H1 (cell line): ENCODE measurements around the gene SKAP1. TPM values are rescaled to one million over a fixed set of nuclear protein-coding genes. Genes with fewer than 3 reads are reported as not detected.
"Not testable (repeated sequence)": the region's sequence is repeated elsewhere in the genome, so short reads cannot be mapped to it uniquely, and the experiment has no call there.

Experiments used
- CTCF ChIA-PET: fragments of 300-600 bp; sonication (Branson Sonifier 250); formaldehyde crosslinking; loops from one replicate; lab custom pipeline; 2021; ENCODE audit not compliant: partially characterized antibody; lab: Charles Lee
- POLR2A ChIA-PET: fragments of 300-600 bp; sonication (Branson Sonifier 250); formaldehyde crosslinking; loops from one replicate; lab custom pipeline; 2021; ENCODE audit warnings: inconsistent platforms; ENCODE audit not compliant: partially characterized antibody; lab: Charles Lee
- DNase-seq, 2 experiments: peaks; one replicate each; pipeline versions ENCODE4 v3.0.0 to v3.0.0-alpha.2; 2010 to 2022; ENCODE audit warnings: low spot score in 2 of 2, low read depth in 1 of 2, mixed read lengths in 1 of 2
- FAIRE-seq: peaks from 2 replicates; lab custom pipeline; 2011; peaks lifted over from hg19 to GRCh38; lab: Jason Lieb, UNC
- H2AFZ ChIP-seq: 2 replicates; pipeline ENCODE4 v1.8.1; 2012; ENCODE audit warnings: low read length, inconsistent platforms
- H2AK5ac ChIP-seq: 2 replicates; pipeline ENCODE4 v1.6.1; 2013; ENCODE audit warnings: low read depth, low read length
- H2BK120ac ChIP-seq: replicated peaks from 2 replicates; pipeline ENCODE3; 2013; ENCODE audit warnings: low read depth, low read length, inconsistent platforms
- H2BK12ac ChIP-seq: 2 replicates; pipeline ENCODE4 v1.6.1; 2013; ENCODE audit warnings: low read depth, low read length
- H2BK15ac ChIP-seq: 2 replicates; pipeline ENCODE4 v1.6.1; 2013; ENCODE audit warnings: low read length
- H2BK20ac ChIP-seq: 2 replicates; pipeline ENCODE4 v1.6.1; 2013; ENCODE audit warnings: low read length
- H2BK5ac ChIP-seq: 2 replicates; pipeline ENCODE4 v1.6.1; 2013; ENCODE audit warnings: low read depth, low read length
- H3K14ac ChIP-seq: 2 replicates; pipeline ENCODE4 v1.6.1; 2013; ENCODE audit warnings: inconsistent platforms; ENCODE audit not compliant: insufficient read length
- H3K18ac ChIP-seq: 2 replicates; pipeline ENCODE4 v1.6.1; 2013; ENCODE audit warnings: low read length; ENCODE audit errors: extremely low read depth
- H3K23ac ChIP-seq: 2 replicates; pipeline ENCODE4 v1.6.1; 2013; ENCODE audit warnings: inconsistent platforms; ENCODE audit not compliant: insufficient read length
- H3K23me2 ChIP-seq: 2 replicates; pipeline ENCODE4 v1.6.1; 2013; ENCODE audit warnings: low read depth, low read length
- H3K27ac ChIP-seq: 2 replicates; pipeline ENCODE4 v1.6.1; 2011; ENCODE audit warnings: low read depth, low read length, inconsistent platforms
- H3K27me3 ChIP-seq, 4 experiments: replicated peaks in 1 of 4; 1 replicate in 1 of 4; 2 replicates in 3 of 4; pipeline versions ENCODE4 v1.6.1 to v1.8.1; 2011 to 2013; ENCODE audit warnings: low read length in 3 of 4, mild to moderate bottlenecking in 3 of 4, inconsistent platforms in 2 of 4, mixed read lengths in 2 of 4, moderate library complexity in 1 of 4; ENCODE audit not compliant: control insufficient read depth in 3 of 4, insufficient read depth in 3 of 4; ENCODE audit errors: extremely low read depth in 1 of 4
- H3K36me3 ChIP-seq, 4 experiments: 2 replicates each; pipeline versions ENCODE4 v1.6.1 to v1.8.1; 2011 to 2013; ENCODE audit warnings: mild to moderate bottlenecking in 4 of 4, low read length in 3 of 4, moderate library complexity in 2 of 4, control low read depth in 1 of 4, inconsistent platforms in 1 of 4; ENCODE audit not compliant: insufficient read depth in 4 of 4, control insufficient read depth in 2 of 4
- H3K4ac ChIP-seq: replicated peaks from 2 replicates; pipeline ENCODE3; 2013; ENCODE audit warnings: low read length, low read depth, mixed read lengths, inconsistent platforms; ENCODE audit not compliant: insufficient read length
- H3K4me1 ChIP-seq, 4 experiments: replicated peaks in 1 of 4; 1 replicate in 1 of 4; 2 replicates in 3 of 4; pipeline versions ENCODE4 v1.6.1 to v1.8.1; 2011 to 2013; ENCODE audit warnings: low read length in 3 of 4, inconsistent platforms in 2 of 4, mixed read lengths in 1 of 4; ENCODE audit not compliant: insufficient read depth in 4 of 4, control insufficient read depth in 3 of 4
- H3K4me2 ChIP-seq, 2 experiments: 2 replicates each; pipeline versions ENCODE4 v1.6.1 to v1.8.1; 2011 to 2013; ENCODE audit warnings: low read depth in 2 of 2, low read length in 2 of 2, control low read depth in 1 of 2, inconsistent platforms in 1 of 2, mild to moderate bottlenecking in 1 of 2; ENCODE audit not compliant: insufficient read depth in 1 of 2
- H3K4me3 ChIP-seq, 4 experiments: fragments of 200-600, 300-600 bp in 1 of 4; sonication (generic), shearing (Covaris generic), sonication (Bioruptor Twin) in 1 of 4; 2 replicates each; pipeline versions ENCODE4 v1.5.1 to v1.8.1; 2011 to 2016; ENCODE audit warnings: low read length in 4 of 4, low read depth in 3 of 4, control low read depth in 2 of 4, inconsistent platforms in 2 of 4, mild to moderate bottlenecking in 2 of 4, mixed read lengths in 1 of 4, moderate library complexity in 1 of 4; ENCODE audit not compliant: insufficient read depth in 2 of 4; ENCODE audit errors: extremely low read depth in 1 of 4
- H3K56ac ChIP-seq: replicated peaks from 2 replicates; pipeline ENCODE3; 2013; ENCODE audit warnings: low read depth, mild to moderate bottlenecking, mixed read lengths, low read length, inconsistent platforms; ENCODE audit not compliant: insufficient read length
- H3K79me1 ChIP-seq: 2 replicates; pipeline ENCODE4 v1.6.1; 2013; ENCODE audit warnings: low read depth, low read length, control low read depth
- H3K79me2 ChIP-seq, 2 experiments: 2 replicates each; pipeline versions ENCODE4 v1.6.1 to v1.8.1; 2012 to 2013; ENCODE audit warnings: low read length in 2 of 2, mild to moderate bottlenecking in 2 of 2, inconsistent platforms in 1 of 2; ENCODE audit not compliant: insufficient read depth in 2 of 2, control insufficient read depth in 1 of 2
- H3K9ac ChIP-seq, 4 experiments: replicated peaks in 1 of 4; 1 replicate in 1 of 4; 2 replicates in 3 of 4; pipeline versions ENCODE4 v1.6.1 to v1.8.1; 2011 to 2013; ENCODE audit warnings: low read depth in 3 of 4, low read length in 3 of 4, control low read depth in 2 of 4, mild to moderate bottlenecking in 2 of 4, moderate library complexity in 2 of 4, inconsistent platforms in 1 of 4; ENCODE audit errors: extremely low read depth in 1 of 4
- H3K9me3 ChIP-seq, 2 experiments: 2 replicates each; pipeline versions ENCODE4 v1.6.1 to v1.8.1; 2012 to 2013; ENCODE audit warnings: mild to moderate bottlenecking in 2 of 2, moderate library complexity in 2 of 2, control low read depth in 1 of 2, inconsistent platforms in 1 of 2, low read depth in 1 of 2, low read length in 1 of 2, mixed read lengths in 1 of 2; ENCODE audit not compliant: insufficient read depth in 2 of 2
- H4K20me1 ChIP-seq, 2 experiments: replicated peaks in 1 of 2; 2 replicates each; pipeline versions ENCODE3 to v1.8.1; 2011 to 2013; ENCODE audit warnings: inconsistent platforms in 2 of 2, low read length in 2 of 2, mild to moderate bottlenecking in 1 of 2; ENCODE audit not compliant: insufficient read depth in 2 of 2, control insufficient read depth in 1 of 2
- H4K5ac ChIP-seq: 2 replicates; pipeline ENCODE4 v1.6.1; 2013; ENCODE audit warnings: low read length, low read depth, mixed read lengths, inconsistent platforms; ENCODE audit not compliant: insufficient read length
- H4K8ac ChIP-seq: 2 replicates; pipeline ENCODE4 v1.8.0; 2013; ENCODE audit warnings: mild to moderate bottlenecking, moderate library complexity, low read length, inconsistent platforms; ENCODE audit not compliant: insufficient read depth; ENCODE audit errors: extremely low read depth
- H4K91ac ChIP-seq: replicated peaks from 2 replicates; pipeline ENCODE3; 2013; ENCODE audit warnings: low read length, mixed read lengths, inconsistent platforms; ENCODE audit not compliant: insufficient read length
- WGBS, 2 experiments: shearing (Covaris generic) in 1 of 2; methylation state at CpG; one replicate each; pipeline versions ENCODE4 v1.1.6 to v1.1.7; 2013 to 2015; ENCODE audit warnings: low lambda C conversion rate in 2 of 2, mixed read lengths in 2 of 2, inconsistent platforms in 1 of 2, low coverage in 1 of 2, missing lambda C conversion rate in 1 of 2; ENCODE audit not compliant: insufficient replicate concordance in 2 of 2, insufficient coverage in 1 of 2, insufficient read length in 1 of 2; ENCODE audit errors: extremely low coverage in 1 of 2, missing lambda C conversion rate in 1 of 2; 5-methylcytosine and 5-hydroxymethylcytosine counted together
- polyA plus RNA-seq, 7 experiments: library from polyadenylated mRNA; depleted of rRNA in 3 of 7; stranded (reverse) in 5 of 7; unstranded in 2 of 7; fragments of >200 nt in 5 of 7; fragments of 200-250 nt in 2 of 7; gene quantifications; 1 replicate in 5 of 7; 2 replicates in 1 of 7; 4 replicates in 1 of 7; pipeline versions ENCODE4 v1.2.1 to v1.2.3, GENCODE V29; 2011 to 2013; ENCODE audit warnings: missing spikeins in 2 of 7, mixed read lengths in 2 of 7
- total RNA-seq: library from RNA; stranded (reverse); fragmentation: NEBNext Ultra II Directional; extraction: Animal tissue kit (Norgen Biotek cat#: 25700); gene quantifications from 2 replicates; pipeline ENCODE4 v1.2.1, GENCODE V29; 2021

The SKAP1 gene
- total and polyA plus RNA-seq, 2 of the 8 experiments (the other 6 are each of a cell fraction or from before 2014, with no cell fraction given) = not detected

- CTCF ChIA-PET = interaction anchor here (1.5 to 2.0 kb wide), 2 partner anchors 17 to 61 kb away, joined by 4 to 10 read pairs; no protein-coding TSS in a partner anchor
- H3K79me2 ChIP-seq, H2BK20ac ChIP-seq, H3K23me2 ChIP-seq, H3K4me1 ChIP-seq, H3K4me2 ChIP-seq, H3K4me3 ChIP-seq, H3K27ac ChIP-seq, H3K79me1 ChIP-seq, H3K18ac ChIP-seq, H3K14ac ChIP-seq, H2BK5ac ChIP-seq, H2BK15ac ChIP-seq, H4K5ac ChIP-seq, H2BK12ac ChIP-seq, H4K8ac ChIP-seq, H2AFZ ChIP-seq, FAIRE-seq, H3K56ac ChIP-seq, H2AK5ac ChIP-seq, H4K20me1 ChIP-seq, H2BK120ac ChIP-seq, H4K91ac ChIP-seq, DNase-seq, H3K23ac ChIP-seq, POLR2A ChIA-PET, H3K9me3 ChIP-seq, H3K27me3 ChIP-seq, H3K36me3 ChIP-seq, H3K9ac ChIP-seq, H3K4ac ChIP-seq: not testable (repeated sequence)
- 97% methylated on average over 6 of the region's 6 CpGs; no CpG with 5 or more reads in 1 of the 2 experiments for WGBS, 2 experiments
Measured at GRCh38 chr17:48368967-48369366, 61.0 kb downstream of the SKAP1 start.
